Stomach (tissue), 19 donors: Measurements from ENCODE around the gene VSTM2B. TPM values are rescaled to one million over a fixed set of nuclear protein-coding genes. Genes with fewer than 3 reads are reported as not detected.

Experiments
- DNase-seq, 2 donors: peaks; one replicate each; pipeline versions ENCODE4 v3.0.0 to v3.0.0-alpha.2; 2013 to 2019
- H3K27ac ChIP-seq, 5 donors: fragments of 200-600 bp in 4 of 5; sonication (generic) in 4 of 5; one replicate each; pipeline ENCODE4 v1.5.1; 2013 to 2019; ENCODE audit warnings: mild to moderate bottlenecking in 1 of 5, moderate library complexity in 1 of 5
- H3K27me3 ChIP-seq, 3 donors: fragments of 200-600 bp; sonication (generic); one replicate each; pipeline ENCODE4 v1.5.1; 2017 to 2019; ENCODE audit warnings: mixed run types in 1 of 3
- H3K36me3 ChIP-seq, 4 donors: fragments of 200-600 bp; sonication (generic); 1 replicate in 3 of 4; 2 replicates in 1 of 4; pipeline ENCODE4 v1.5.1; 2016 to 2019
- H3K4me1 ChIP-seq, 4 donors: fragments of 200-600 bp; sonication (generic); one replicate each; pipeline ENCODE4 v1.5.1; 2016 to 2019
- H3K4me3 ChIP-seq, 4 donors: fragments of 200-600 bp; sonication (generic) in 3 of 4; one replicate each; pipeline ENCODE4 v1.5.1; 2016 to 2019; ENCODE audit warnings: mild to moderate bottlenecking in 1 of 4
- H3K9me3 ChIP-seq, 4 donors: fragments of 200-600 bp; sonication (generic); one replicate each; pipeline ENCODE4 v1.5.1; 2016 to 2019
- CTCF ChIP-seq, 7 experiments: fragments of 450-650 bp in 4 of 7; fragments of 200-600 bp in 3 of 7; sonication (generic) in 3 of 7; IDR thresholded peaks; one replicate each; pipeline ENCODE4 v1.5.1; 2016 to 2019; ENCODE audit warnings: antibody characterized with exemption in 7 of 7, control low read depth in 2 of 7, mild to moderate bottlenecking in 1 of 7
- EP300 ChIP-seq: sonication (generic); formaldehyde crosslinking; IDR thresholded peaks from one replicate; pipeline ENCODE4 v1.6.1; 2017; ENCODE audit warnings: antibody characterized with exemption
- POLR2A ChIP-seq, 4 donors: fragments of 450-650 bp; IDR thresholded peaks; one replicate each; pipeline ENCODE4 v1.6.1; 2016; ENCODE audit warnings: antibody characterized with exemption in 4 of 4, control low read depth in 2 of 4, mild to moderate bottlenecking in 1 of 4, moderate library complexity in 1 of 4
- POLR2AphosphoS5 ChIP-seq, 3 donors: sonication (generic); formaldehyde crosslinking; IDR thresholded peaks; one replicate each; pipeline ENCODE4 v1.6.1; 2016; ENCODE audit warnings: antibody characterized with exemption in 3 of 3
- WGBS, 5 donors: extraction: QIAGEN DNeasy Blood & Tissue Kit in 3 of 5; methylation state at CpG; one replicate each; pipeline versions ENCODE4 v1.1.5 to v1.1.7; 2013 to 2018; 5-methylcytosine and 5-hydroxymethylcytosine counted together
- intact Hi-C: fragments of 100-400 bp; cut with DNase I; formaldehyde crosslinking; loops from one replicate; pipeline ENCODE4 v1.15.1; 2023; ENCODE audit warnings: low total_unique reads
- long read RNA-seq, 10 donors: transcript quantifications; one replicate each; lab custom pipeline, GENCODE V29; 2026
- polyA plus RNA-seq, 3 donors: library from polyadenylated mRNA; stranded (reverse); fragments of 200-250 nt; gene quantifications; one replicate each; pipeline ENCODE4 v1.2.3, GENCODE V29; 2013
- total RNA-seq, 5 donors: library from RNA; depleted of rRNA; stranded (reverse); fragments of >200 nt; gene quantifications; one replicate each; pipeline versions ENCODE4 v1.1.0 to v1.2.3, GENCODE V29; 2014 to 2016
- donor health status: healthy with polysubstance abuse.
- donor health status: Bipolar disorder and iron deficiency.
- donor health status: healthy.

Gene VSTM2B
- total RNA-seq (not detected), polyA plus RNA-seq (not detected)
- long read RNA-seq, donor 1, partial matches to known transcripts, result 0 of 1 reads
- long read RNA-seq, donor 1, other reads (novel, unspliced or antisense), result 0 of 1 reads
- long read RNA-seq, donor 2, result 0 reads
- long read RNA-seq, donor 3, result 0 reads
- long read RNA-seq, donor 4, result 0 reads
- long read RNA-seq, donor 5, partial matches to known transcripts, result 0 of 1 reads
- long read RNA-seq, donor 5, other reads (novel, unspliced or antisense), result 0 of 1 reads
- long read RNA-seq, donor 6, result 0 reads
- long read RNA-seq, donor 7, result 0 reads
- long read RNA-seq, donor 8, result 0 reads
- long read RNA-seq, donor 9, result 0 reads
- long read RNA-seq, donor 10, result 0 reads

GRCh38 chr19:29525901-29526729, at the start of gene VSTM2B:
Gene VSTM2B (plus strand): TSS chr19:29525994. CDS start chr19:29526584, 590 bp downstream.
- 2 to 4% (median 2%) methylated on average over 23 to 104 of the region's 104 CpGs for WGBS, 5 donors
- Histone ChIP-seq H3K36me3 (no peaks in the 10 kb centered on the region), H3K27me3 (peaks cover 66 to 99% (median 82%) of the 10 kb centered on the region in 3 donors), H3K9me3 (peaks cover 0 to 9% (median 0%) of the 10 kb centered on the region in 4 donors), H3K4me3 (peak within 1 kb of the TSS; percentile 7 to 38 (median 24)), H3K4me1 (peaks cover 23 to 61% (median 57%) of the 10 kb centered on the region in 4 donors), H3K27ac (no peak within 1 kb of the TSS)
- peak in 1 of 2 donors; percentile 19 for DNase-seq
- TF ChIP-seq POLR2AphosphoS5 (IDR thresholded peaks at IDR 0.05), result no peak
- no peak for TF ChIP-seq POLR2A (IDR thresholded peaks at IDR 0.05)
- TF ChIP-seq CTCF (IDR thresholded peaks at IDR 0.05), result no peak
- TF ChIP-seq EP300, result no peak
- intact Hi-C loops, result no loop called here

DNA sequence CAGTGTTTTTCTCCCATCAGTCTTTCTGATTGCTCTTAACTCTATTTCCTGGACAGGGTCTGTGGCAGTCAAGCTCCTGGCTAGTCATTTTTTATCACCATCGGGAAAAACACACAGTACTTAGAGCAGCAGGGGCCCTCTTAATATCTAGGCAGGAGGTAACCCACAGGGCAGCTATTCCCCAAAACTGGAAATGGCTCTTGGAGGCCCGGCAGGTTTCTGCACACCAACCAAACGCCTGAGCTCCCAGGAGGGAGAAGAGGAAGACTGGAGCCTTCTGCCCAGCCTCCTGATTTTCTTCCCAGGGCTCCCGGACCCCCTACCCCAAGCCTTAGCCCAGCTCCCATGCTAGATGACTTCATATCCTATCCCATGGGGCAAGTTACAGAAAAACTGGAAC, 49.3 kb upstream of the VSTM2B start:
- no peaks in the 10 kb centered on the region for H3K36me3 ChIP-seq
- no peak overlapping the region for H3K27ac ChIP-seq
- no peak overlapping the region for H3K4me3 ChIP-seq
- no peaks in the 10 kb centered on the region for H3K4me1 ChIP-seq
- H3K27me3 ChIP-seq, result peaks cover 0 to 37% (median 0%) of the 10 kb centered on the region in 3 donors
- no peak for TF ChIP-seq POLR2A (IDR thresholded peaks at IDR 0.05)
- no peak for TF ChIP-seq CTCF (IDR thresholded peaks at IDR 0.05)
- no peak for TF ChIP-seq EP300
- no peak for TF ChIP-seq POLR2AphosphoS5 (IDR thresholded peaks at IDR 0.05)
- peaks cover 0 to 21% (median 16%) of the 10 kb centered on the region in 4 donors for H3K9me3 ChIP-seq
- no peak for DNase-seq
- intact Hi-C loops, result no loop called here
- WGBS, 5 donors, result 39 to 58% (median 54%) methylated on average over 4 of the region's 4 CpGs

DNA sequence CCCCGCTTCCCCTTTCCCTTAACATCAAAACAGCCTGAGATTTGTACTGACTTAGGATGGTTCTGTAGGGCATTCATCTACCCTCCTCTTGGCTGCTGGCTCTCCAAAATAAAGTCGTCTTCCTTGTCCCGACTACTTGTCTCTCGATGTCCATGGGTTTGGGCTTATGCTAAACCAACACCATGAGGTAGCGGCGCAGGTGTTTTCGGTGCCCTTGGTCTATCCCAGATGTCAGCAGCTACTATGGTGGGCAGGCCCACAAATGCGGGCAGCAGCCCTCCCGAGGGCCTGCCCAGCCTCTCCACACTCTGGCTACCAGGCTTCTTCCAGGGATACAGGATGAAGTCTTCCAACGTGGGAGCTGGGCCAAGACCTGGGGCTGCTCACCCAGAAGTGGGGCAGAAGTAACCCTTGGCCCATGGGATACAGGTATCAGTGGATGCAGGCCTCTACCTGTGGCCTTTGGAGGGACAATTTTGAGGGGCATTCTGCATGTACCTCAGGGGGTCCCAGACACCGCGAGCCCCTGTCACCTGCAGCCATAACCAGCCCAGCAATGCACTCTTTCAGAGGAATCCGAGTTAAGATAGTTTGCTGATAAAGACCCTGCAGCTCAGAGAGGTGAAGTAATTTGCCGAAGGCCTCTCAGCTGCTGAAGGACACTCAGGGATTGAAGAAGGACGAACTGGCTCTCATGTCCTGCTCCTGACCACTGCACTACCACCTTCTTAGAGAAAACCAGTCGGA, 47.8 kb upstream of the VSTM2B start:
- intact Hi-C loops, result no loop called here
- H3K4me3 ChIP-seq, result no peak overlapping the region

More for the DNA sequence above, 47.8 kb upstream of the VSTM2B start:
- no peak for DNase-seq
- 81 to 90% (median 87%) methylated on average over 16 of the region's 16 CpGs for WGBS, 5 donors
- no peak overlapping the region for H3K27ac ChIP-seq
- no peak for TF ChIP-seq EP300
- TF ChIP-seq CTCF (IDR thresholded peaks at IDR 0.05), result no peak
- TF ChIP-seq POLR2A (IDR thresholded peaks at IDR 0.05), result no peak
- TF ChIP-seq POLR2AphosphoS5 (IDR thresholded peaks at IDR 0.05), result no peak
- H3K4me1 ChIP-seq, result no peaks in the 10 kb centered on the region
- H3K9me3 ChIP-seq, result peaks cover 0 to 21% (median 16%) of the 10 kb centered on the region in 4 donors
- no peaks in the 10 kb centered on the region for H3K36me3 ChIP-seq
- H3K27me3 ChIP-seq, result peaks cover 0 to 37% (median 0%) of the 10 kb centered on the region in 3 donors
